NOMO-1 treated with dmso at 0.1 percent for 144 hours (cell line): ENCODE results near the gene RELT.
A peak's percentile ranks its signal among the peaks of the same experiment; 100 is the strongest.

ENCODE experiments used
- DNase-seq: peaks from one replicate; lab custom pipeline; 2025; ENCODE audit not compliant: unreplicated experiment; lab: John Stamatoyannopoulos, UW

The RELT gene

GRCh38 chr11:73375830-73376159 lies 404 bp upstream of the RELT start:
- no peak for DNase-seq

GRCh38 chr11:73376803-73377629 lies 817 bp downstream of the RELT start:
- DNase-seq: peak; percentile 87

GRCh38 chr11:73379189-73379880 lies 3.1 kb downstream of the RELT start:
- DNase-seq: no peak

- no peak for DNase-seq
Observed at GRCh38 chr11:73380331-73380730, 4.1 kb downstream of the RELT start.

GRCh38 chr11:73380897-73381410 lies 4.8 kb downstream of the RELT start:
- no peak for DNase-seq

- DNase-seq: no peak
Observed at GRCh38 chr11:73381589-73381988, 5.4 kb downstream of the RELT start.

GRCh38 chr11:73382183-73382582 lies 6.0 kb downstream of the RELT start:
- DNase-seq: no peak

GRCh38 chr11:73382747-73383146 lies 6.5 kb downstream of the RELT start:
- DNase-seq: no peak

- no peak for DNase-seq
Observed at GRCh38 chr11:73383249-73384124, 7.3 kb downstream of the RELT start.

GRCh38 chr11:73384125-73384441 lies 7.9 kb downstream of the RELT start:
- no peak for DNase-seq

GRCh38 chr11:73384531-73384871 lies 8.3 kb downstream of the RELT start:
- no peak for DNase-seq

GRCh38 chr11:73384872-73385689 lies 8.9 kb downstream of the RELT start:
- peak; percentile 94 for DNase-seq

- peak; percentile 86 for DNase-seq
Observed at GRCh38 chr11:73386016-73386415, 9.8 kb downstream of the RELT start.

GRCh38 chr11:73386546-73386945 lies 10.3 kb downstream of the RELT start:
- DNase-seq: no peak

- no peak for DNase-seq
Observed at GRCh38 chr11:73387594-73388264, 11.5 kb downstream of the RELT start.

- peak; percentile 60 for DNase-seq
Observed at GRCh38 chr11:73388265-73389133, 12.3 kb downstream of the RELT start.

GRCh38 chr11:73389134-73389525 lies 12.9 kb downstream of the RELT start:
- no peak for DNase-seq

GRCh38 chr11:73389916-73390315 lies 13.7 kb downstream of the RELT start:
- DNase-seq: no peak
